B cell (primary cell): ENCODE results near the gene NWD2. TPM values are rescaled to one million over a fixed set of nuclear protein-coding genes. Genes with fewer than 3 reads are reported as not detected.

Experiments used
- ATAC-seq: fragments of 200-7000 bp; cut with Tn5 transposase; one replicate; pipeline ENCODE4 v1.10.0; 2021; ENCODE audit warnings: low read depth, mild to moderate bottlenecking, moderate number of reproducible peaks, moderate library complexity
- CTCF ChIA-PET: fragments of 350-600 bp; sonication (Branson Sonifier 250); formaldehyde crosslinking; loops from one replicate; lab custom pipeline; 2021; ENCODE audit warnings: antibody characterized with exemption, inconsistent platforms; lab: Charles Lee
- POLR2A ChIA-PET: fragments of 350-600 bp; sonication (Branson Sonifier 250); formaldehyde crosslinking; loops from one replicate; lab custom pipeline; 2021; ENCODE audit warnings: antibody characterized with exemption; lab: Charles Lee
- DNase-seq: peaks from one replicate; pipeline ENCODE4 v3.0.0; 2013
- H2AFZ ChIP-seq: 2 replicates; pipeline ENCODE4 v1.6.1; 2012; ENCODE audit warnings: mild to moderate bottlenecking, low read depth, low read length; ENCODE audit not compliant: insufficient read depth, poor library complexity, severe bottlenecking
- H3K27ac ChIP-seq, 2 donors: 1 replicate in 1 of 2; 2 replicates in 1 of 2; pipeline ENCODE4 v1.5.1; 2012 to 2013; ENCODE audit warnings: low read length in 2 of 2, mild to moderate bottlenecking in 2 of 2, moderate library complexity in 1 of 2
- H3K27me3 ChIP-seq, 4 experiments: fragments of 200-600 bp in 1 of 4; sonication (generic) in 1 of 4; replicated peaks in 1 of 4; 1 replicate in 2 of 4; 2 replicates in 2 of 4; pipeline versions ENCODE4 v1.6.1 to v1.7.0; 2013 to 2016; ENCODE audit warnings: low read length in 3 of 4, mild to moderate bottlenecking in 2 of 4, mixed read lengths in 1 of 4, moderate library complexity in 1 of 4; ENCODE audit not compliant: insufficient read depth in 4 of 4, control insufficient read depth in 3 of 4; ENCODE audit errors: control extremely low read depth in 1 of 4
- H3K36me3 ChIP-seq, 2 experiments: replicated peaks in 1 of 2; 1 replicate in 1 of 2; 2 replicates in 1 of 2; pipeline versions ENCODE4 v1.6.1 to v1.7.1; 2013; ENCODE audit warnings: low read length in 1 of 2; ENCODE audit not compliant: insufficient read depth in 2 of 2, control insufficient read depth in 1 of 2; ENCODE audit errors: control extremely low read depth in 1 of 2, extremely low read depth in 1 of 2
- H3K4me1 ChIP-seq, 2 donors: fragments of 200-600 bp in 1 of 2; sonication (generic) in 1 of 2; 1 replicate in 1 of 2; 2 replicates in 1 of 2; pipeline versions ENCODE4 v1.5.1 to v1.6.1; 2013 to 2017; ENCODE audit warnings: low read length in 2 of 2; ENCODE audit not compliant: control insufficient read depth in 2 of 2, insufficient read depth in 2 of 2
- H3K4me2 ChIP-seq: replicated peaks from 2 replicates; pipeline ENCODE3; 2012; ENCODE audit warnings: mild to moderate bottlenecking, low read depth, low read length; ENCODE audit not compliant: poor library complexity, severe bottlenecking
- H3K4me3 ChIP-seq, 5 experiments: fragments of 200-600 bp in 1 of 5; sonication (generic) in 1 of 5; 1 replicate in 3 of 5; 2 replicates in 2 of 5; pipeline versions ENCODE4 v1.5.1 to v1.7.0; 2011 to 2016; ENCODE audit warnings: low read length in 4 of 5, mild to moderate bottlenecking in 4 of 5, low read depth in 2 of 5, control low read depth in 1 of 5, moderate library complexity in 1 of 5; ENCODE audit not compliant: insufficient read depth in 1 of 5; ENCODE audit errors: control extremely low read depth in 1 of 5, extremely low read depth in 1 of 5
- H3K79me2 ChIP-seq: fragments of 200-600 bp; sonication (generic); one replicate; pipeline ENCODE4 v1.6.0; 2016; ENCODE audit warnings: low read length; ENCODE audit not compliant: control insufficient read depth, insufficient read depth
- H3K9ac ChIP-seq: fragments of 200-600 bp; sonication (generic); 2 replicates; pipeline ENCODE4 v1.6.1; 2017; ENCODE audit warnings: mild to moderate bottlenecking, low read length, moderate library complexity
- H3K9me3 ChIP-seq, 3 donors: one replicate each; pipeline versions ENCODE4 v1.6.1 to v1.7.1; 2013; ENCODE audit warnings: low read length in 2 of 3; ENCODE audit not compliant: control insufficient read depth in 2 of 3, insufficient read depth in 1 of 3; ENCODE audit errors: control extremely low read depth in 1 of 3
- H4K20me1 ChIP-seq: 2 replicates; pipeline ENCODE4 v1.6.0; 2012; ENCODE audit warnings: mild to moderate bottlenecking, low read length; ENCODE audit not compliant: insufficient read depth, control insufficient read depth, poor library complexity, severe bottlenecking
- H3K27ac Mint-ChIP-seq: one replicate; pipeline ENCODE4 v1.8.0; 2021; ENCODE audit warnings: mixed read lengths
- H3K27me3 Mint-ChIP-seq: one replicate; pipeline ENCODE4 v1.8.0; 2021; ENCODE audit warnings: mixed read lengths
- H3K4me1 Mint-ChIP-seq: one replicate; pipeline ENCODE4 v1.8.0; 2021; ENCODE audit warnings: mixed read lengths
- H3K4me3 Mint-ChIP-seq: one replicate; pipeline ENCODE4 v1.8.0; 2021; ENCODE audit warnings: mixed read lengths
- H3K9me3 Mint-ChIP-seq: one replicate; pipeline ENCODE4 v1.8.0; 2022; ENCODE audit warnings: mixed read lengths; ENCODE audit not compliant: insufficient read depth
- EZH2 ChIP-seq: IDR thresholded peaks from 2 replicates; pipeline ENCODE4 v1.6.1; 2012; ENCODE audit warnings: borderline replicate concordance, low read depth, mild to moderate bottlenecking, moderate library complexity, low read length; ENCODE audit not compliant: insufficient read depth, poor library complexity, severe bottlenecking
- WGBS: methylation state at CpG from one replicate; pipeline ENCODE4 v1.1.5; 2013; ENCODE audit warnings: missing lambda C conversion rate; ENCODE audit not compliant: insufficient coverage; 5-methylcytosine and 5-hydroxymethylcytosine counted together
- intact Hi-C: fragments of 100-400 bp; cut with micrococcal nuclease; formaldehyde crosslinking; loops from one replicate; pipeline ENCODE4 v1.10.0; 2022
- polyA plus RNA-seq: library from polyadenylated mRNA; depleted of rRNA; stranded (reverse); fragments of >200 nt; gene quantifications from 2 replicates; pipeline ENCODE4 v1.2.3, GENCODE V29; 2012
- total RNA-seq, 2 donors: library from RNA; stranded (reverse); fragments of 120-200 nt in 1 of 2; gene quantifications; 1 replicate in 1 of 2; 2 replicates in 1 of 2; pipeline versions ENCODE4 v1.2.3 to v1.2.4, GENCODE V29; 2013 to 2022
- TF ChIP-seq, protein P1 (sequence below): fragments of 200-600 bp; IDR thresholded peaks from one replicate; pipeline ENCODE4 v1.8.0; 2022; ENCODE audit warnings: antibody characterized with exemption, mild to moderate bottlenecking

Gene NWD2
- total and polyA plus RNA-seq, 2 donors (not counting 1 experiment from before 2014, with no cell fraction given), result not detected

DNA sequence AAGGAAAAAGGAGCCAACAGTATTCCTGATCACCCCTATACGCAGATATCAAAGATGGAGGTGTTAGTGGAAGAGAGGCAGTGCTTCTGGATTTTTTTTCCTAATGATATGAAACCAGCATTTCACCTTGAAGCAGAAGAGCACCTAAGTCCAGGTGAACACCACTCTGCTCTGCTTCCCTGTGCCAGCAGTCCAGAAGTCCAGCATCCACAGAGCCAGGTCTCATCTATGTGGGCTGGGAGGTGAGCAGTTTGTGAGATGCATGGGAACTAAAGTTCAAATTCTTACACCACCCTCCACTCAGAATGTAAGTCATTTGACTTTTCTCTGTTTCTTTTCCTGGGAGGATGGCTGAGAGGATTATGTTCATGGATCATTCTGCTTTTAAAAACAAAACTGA is 239.1 kb downstream of the NWD2 start:
- TF ChIP-seq, protein P1, sequence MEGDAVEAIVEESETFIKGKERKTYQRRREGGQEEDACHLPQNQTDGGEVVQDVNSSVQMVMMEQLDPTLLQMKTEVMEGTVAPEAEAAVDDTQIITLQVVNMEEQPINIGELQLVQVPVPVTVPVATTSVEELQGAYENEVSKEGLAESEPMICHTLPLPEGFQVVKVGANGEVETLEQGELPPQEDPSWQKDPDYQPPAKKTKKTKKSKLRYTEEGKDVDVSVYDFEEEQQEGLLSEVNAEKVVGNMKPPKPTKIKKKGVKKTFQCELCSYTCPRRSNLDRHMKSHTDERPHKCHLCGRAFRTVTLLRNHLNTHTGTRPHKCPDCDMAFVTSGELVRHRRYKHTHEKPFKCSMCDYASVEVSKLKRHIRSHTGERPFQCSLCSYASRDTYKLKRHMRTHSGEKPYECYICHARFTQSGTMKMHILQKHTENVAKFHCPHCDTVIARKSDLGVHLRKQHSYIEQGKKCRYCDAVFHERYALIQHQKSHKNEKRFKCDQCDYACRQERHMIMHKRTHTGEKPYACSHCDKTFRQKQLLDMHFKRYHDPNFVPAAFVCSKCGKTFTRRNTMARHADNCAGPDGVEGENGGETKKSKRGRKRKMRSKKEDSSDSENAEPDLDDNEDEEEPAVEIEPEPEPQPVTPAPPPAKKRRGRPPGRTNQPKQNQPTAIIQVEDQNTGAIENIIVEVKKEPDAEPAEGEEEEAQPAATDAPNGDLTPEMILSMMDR, result no peak
- no peak for TF ChIP-seq EZH2
- intact Hi-C loops, result no loop called here
- no peak for DNase-seq
- Histone ChIP-seq H2AFZ (no peak overlapping the region), H3K79me2 (no peaks in the 10 kb centered on the region), H3K27ac (no peak overlapping the region), H3K9ac (no peak overlapping the region), H3K36me3 (no peaks in the 10 kb centered on the region), H3K4me2 (no peak overlapping the region), H3K27me3 (peaks cover 0 to 3% (median 0%) of the 10 kb centered on the region in 4 experiments), H3K9me3 (peaks cover 0 to 5% (median 0%) of the 10 kb centered on the region in 3 donors), H3K4me1 (peaks cover 0 to 4% of the 10 kb centered on the region in 2 donors), H3K4me3 (no peak overlapping the region), H4K20me1 (no peaks in the 10 kb centered on the region)
- Mint-ChIP-seq H3K4me3 (no peak overlapping the region), H3K27me3 (peaks cover 18% of the 10 kb centered on the region), H3K9me3 (peaks cover 1% of the 10 kb centered on the region), H3K4me1 (peaks cover 3% of the 10 kb centered on the region), H3K27ac (no peak overlapping the region)
- ChIA-PET CTCF (no interaction called here), POLR2A (no interaction called here)
- ATAC-seq, result no peak
- WGBS, result no CpG with 5 or more reads among the region's 1 CpG

DNA sequence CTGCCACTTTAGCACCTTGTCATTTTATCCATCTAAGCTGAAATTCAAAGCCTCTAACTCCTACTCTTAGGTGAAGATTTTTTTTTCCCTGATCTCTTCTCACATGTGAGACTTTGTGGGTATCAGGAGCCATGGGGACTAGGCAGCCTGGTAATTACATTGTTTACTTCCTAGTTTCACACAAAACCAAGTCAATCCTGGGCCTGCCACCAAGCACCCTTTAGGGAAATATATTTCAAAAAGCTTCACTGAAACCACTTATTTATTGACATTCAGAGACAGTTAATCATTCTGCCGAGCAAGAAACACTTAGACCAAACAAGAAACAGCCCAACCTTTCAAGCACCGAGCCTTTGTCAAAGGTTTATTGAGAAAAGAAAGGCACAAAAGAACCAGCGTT is 241.6 kb downstream of the NWD2 start:
- CTCF ChIA-PET, result no interaction called here
- DNase-seq, result no peak
- Mint-ChIP-seq H3K27me3 (peaks cover 7% of the 10 kb centered on the region), H3K4me1 (peaks cover 3% of the 10 kb centered on the region), H3K4me3 (no peak overlapping the region), H3K9me3 (peaks cover 1% of the 10 kb centered on the region), H3K27ac (no peak overlapping the region)
- Histone ChIP-seq H3K4me1 (peaks cover 0 to 4% of the 10 kb centered on the region in 2 donors), H3K4me3 (no peak overlapping the region), H3K27ac (no peak overlapping the region), H2AFZ (no peak overlapping the region), H3K79me2 (no peaks in the 10 kb centered on the region), H4K20me1 (no peaks in the 10 kb centered on the region), H3K9me3 (peaks cover 0 to 3% (median 0%) of the 10 kb centered on the region in 3 donors), H3K4me2 (no peak overlapping the region), H3K27me3 (no peaks in the 10 kb centered on the region), H3K9ac (no peak overlapping the region), H3K36me3 (no peaks in the 10 kb centered on the region)
- no peak for ATAC-seq
- 82% methylated on average over 2 of the region's 3 CpGs for WGBS
- POLR2A ChIA-PET, result no interaction called here
- no peak for TF ChIP-seq EZH2
- TF ChIP-seq, protein P1, result no peak
- intact Hi-C loops, result no loop called here
